Measurements from ENCODE around the gene ARPC5L.
"Not testable (repeated sequence)": the region's sequence is repeated elsewhere in the genome, so short reads cannot be mapped to it uniquely, and the experiment has no call there.

ARPC5L gene

DNA sequence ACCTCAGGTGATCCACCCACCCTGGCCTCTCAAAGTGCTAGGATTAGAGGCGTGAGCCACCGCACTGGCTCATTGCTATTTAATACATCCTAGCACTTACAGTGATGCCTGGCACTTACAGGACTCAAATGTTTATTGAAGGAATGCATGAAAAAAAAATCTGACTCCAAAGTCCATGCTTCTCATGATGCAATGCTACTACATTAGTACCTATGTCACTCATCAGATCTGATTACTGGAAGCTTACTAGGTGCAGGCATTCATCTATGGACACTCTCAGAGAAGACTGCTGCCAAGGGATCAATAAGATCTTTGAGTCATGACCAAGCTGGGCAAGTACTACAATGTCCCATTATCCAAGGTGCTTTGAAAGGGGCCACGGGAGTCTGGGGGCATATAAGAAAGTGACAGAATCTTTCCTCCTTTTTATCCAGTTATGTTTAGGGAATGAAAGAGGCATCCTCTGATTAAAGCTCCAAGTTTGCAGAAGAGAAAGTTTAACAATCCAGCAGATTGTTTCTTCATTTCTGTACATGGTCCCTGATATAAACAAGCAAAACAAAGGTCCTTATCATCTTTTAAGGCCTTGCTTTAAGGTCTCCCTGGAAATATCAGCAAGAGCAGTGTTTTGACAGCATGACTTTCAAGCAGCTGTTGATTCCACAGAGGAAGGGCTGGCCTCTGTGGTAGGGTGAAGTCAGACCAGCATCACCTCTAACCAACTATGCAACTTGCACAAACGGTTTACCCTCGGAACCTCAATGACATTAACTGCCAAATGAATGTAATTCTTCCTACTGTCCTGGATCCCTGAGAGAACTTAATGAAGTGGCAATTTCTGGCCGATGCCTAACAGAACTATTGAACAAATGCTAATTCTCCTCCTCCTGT lies 35.9 kb downstream of the ARPC5L start:
- peaks cover 45% of the 10 kb centered on the region for H3K36me3 Mint-ChIP-seq (ENCODE audit: insufficient read depth)

DNA sequence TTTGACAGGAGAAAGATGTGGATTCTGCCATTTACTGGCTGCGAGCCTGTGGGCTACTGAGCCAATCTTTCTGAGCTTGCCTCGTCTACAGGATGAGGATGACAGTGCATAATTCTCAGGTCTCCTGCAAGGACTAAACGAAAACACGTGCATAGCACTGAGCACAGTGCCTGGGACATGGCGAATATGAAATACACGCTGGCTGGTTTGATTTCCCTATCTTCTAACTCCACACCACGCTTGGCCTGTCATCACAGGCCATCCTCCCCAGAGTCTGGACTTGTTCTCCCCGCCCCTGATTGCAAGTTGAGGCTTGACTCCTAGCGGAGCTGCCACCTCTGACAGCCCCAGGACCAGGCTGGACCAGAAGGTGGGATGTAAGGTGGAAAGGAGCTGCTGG lies 37.9 kb downstream of the ARPC5L start:
- ATAC-seq (replicated peaks): no peak
- no peaks in the 10 kb centered on the region for H3K27me3 Mint-ChIP-seq
- peaks cover 5 to 10% of the 10 kb centered on the region in 2 donors for H3K4me1 Mint-ChIP-seq (ENCODE audit: low read depth in 2 of 2)
- H3K36me3 Mint-ChIP-seq (ENCODE audit: insufficient read depth): peaks cover 49% of the 10 kb centered on the region
- H3K9me3 Mint-ChIP-seq: no peaks in the 10 kb centered on the region
- H3K27ac Mint-ChIP-seq: no peak overlapping the region
- DNase-seq: no peak
- no peak overlapping the region for H3K4me3 Mint-ChIP-seq

More for the DNA sequence above, 35.9 kb downstream of the ARPC5L start:
- Mint-ChIP-seq H3K9me3 (no peaks in the 10 kb centered on the region), H3K27me3 (no peaks in the 10 kb centered on the region), H3K4me3 (no peak overlapping the region), H3K4me1 (ENCODE audit: low read depth in 2 of 2) (peaks cover 9 to 10% of the 10 kb centered on the region in 2 donors), H3K27ac (no peak overlapping the region)
- ATAC-seq (replicated peaks) (no peak), DNase-seq (no peak)

GRCh38 chr9:124906966-124907365 lies 45.0 kb downstream of the ARPC5L start:
- Mint-ChIP-seq H3K27me3 (no peaks in the 10 kb centered on the region), H3K4me3 (no peak overlapping the region), H3K27ac (peak overlapping the region in 1 of 2 donors; percentile 5), H3K36me3 (ENCODE audit: insufficient read depth) (peaks cover 34% of the 10 kb centered on the region), H3K9me3 (no peaks in the 10 kb centered on the region), H3K4me1 (ENCODE audit: low read depth in 2 of 2) (peaks cover 0 to 7% of the 10 kb centered on the region in 2 donors)
- DNase-seq: no peak
- ATAC-seq (replicated peaks): no peak

DNA sequence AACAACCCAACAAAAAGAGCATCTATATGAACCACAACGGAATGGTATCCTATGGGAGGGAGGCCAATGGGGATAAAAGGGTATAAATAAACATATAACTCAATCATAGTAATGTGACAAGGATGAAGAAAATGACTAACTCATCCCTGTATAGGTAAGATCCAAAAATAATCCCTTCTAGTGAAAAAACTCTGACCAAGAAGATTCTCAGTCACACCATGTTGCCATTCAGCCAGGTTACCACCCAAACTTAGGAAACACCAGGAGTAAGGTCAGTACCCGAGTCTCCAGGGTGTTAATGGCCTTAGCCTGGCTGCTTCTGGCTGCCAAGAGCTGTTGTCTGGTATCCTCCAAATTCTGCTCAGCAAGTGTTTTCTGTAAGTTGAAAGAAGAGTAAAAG lies 46.2 kb downstream of the ARPC5L start:
- Mint-ChIP-seq H3K4me1 (ENCODE audit: low read depth in 2 of 2) (peaks cover 0 to 7% of the 10 kb centered on the region in 2 donors), H3K36me3 (ENCODE audit: insufficient read depth) (peaks cover 26% of the 10 kb centered on the region), H3K27me3 (no peaks in the 10 kb centered on the region), H3K9me3 (no peaks in the 10 kb centered on the region), H3K27ac (peak overlapping the region; percentile 5 to 35), H3K4me3 (no peak overlapping the region)
- no peak for ATAC-seq (replicated peaks)
- no peak for DNase-seq

GRCh38 chr9:124911766-124912165 lies 49.8 kb downstream of the ARPC5L start:
- peaks cover 0 to 13% of the 10 kb centered on the region in 2 donors for H3K4me1 Mint-ChIP-seq (ENCODE audit: low read depth in 2 of 2)
- no peak for ATAC-seq (replicated peaks)
- H3K27ac Mint-ChIP-seq: peak overlapping the region in 1 of 2 donors; percentile 17
- no peaks in the 10 kb centered on the region for H3K9me3 Mint-ChIP-seq
- no peak overlapping the region for H3K4me3 Mint-ChIP-seq
- H3K27me3 Mint-ChIP-seq: no peaks in the 10 kb centered on the region
- peaks cover 16% of the 10 kb centered on the region for H3K36me3 Mint-ChIP-seq (ENCODE audit: insufficient read depth)
- DNase-seq: no peak

GRCh38 chr9:124913378-124913777 lies 51.4 kb downstream of the ARPC5L start:
- no peak overlapping the region for H3K4me3 Mint-ChIP-seq
- no peaks in the 10 kb centered on the region for H3K9me3 Mint-ChIP-seq
- H3K4me1 Mint-ChIP-seq (ENCODE audit: low read depth in 2 of 2): peaks cover 0 to 13% of the 10 kb centered on the region in 2 donors
- H3K36me3 Mint-ChIP-seq (ENCODE audit: insufficient read depth): peaks cover 16% of the 10 kb centered on the region
- H3K27me3 Mint-ChIP-seq: no peaks in the 10 kb centered on the region
- DNase-seq (no peak), ATAC-seq (replicated peaks) (no peak)
- peak overlapping the region in 1 of 2 donors; percentile 14 for H3K27ac Mint-ChIP-seq

GRCh38 chr9:124914753-124915405 lies 52.9 kb downstream of the ARPC5L start:
- DNase-seq (no peak), ATAC-seq (replicated peaks) (no peak)
- peaks cover 0 to 13% of the 10 kb centered on the region in 2 donors for H3K4me1 Mint-ChIP-seq (ENCODE audit: low read depth in 2 of 2)
- peaks cover 29% of the 10 kb centered on the region for H3K36me3 Mint-ChIP-seq (ENCODE audit: insufficient read depth)
- H3K27me3 Mint-ChIP-seq: no peaks in the 10 kb centered on the region
- H3K9me3 Mint-ChIP-seq: no peaks in the 10 kb centered on the region
- H3K27ac Mint-ChIP-seq: no peak overlapping the region
- no peak overlapping the region for H3K4me3 Mint-ChIP-seq

DNA sequence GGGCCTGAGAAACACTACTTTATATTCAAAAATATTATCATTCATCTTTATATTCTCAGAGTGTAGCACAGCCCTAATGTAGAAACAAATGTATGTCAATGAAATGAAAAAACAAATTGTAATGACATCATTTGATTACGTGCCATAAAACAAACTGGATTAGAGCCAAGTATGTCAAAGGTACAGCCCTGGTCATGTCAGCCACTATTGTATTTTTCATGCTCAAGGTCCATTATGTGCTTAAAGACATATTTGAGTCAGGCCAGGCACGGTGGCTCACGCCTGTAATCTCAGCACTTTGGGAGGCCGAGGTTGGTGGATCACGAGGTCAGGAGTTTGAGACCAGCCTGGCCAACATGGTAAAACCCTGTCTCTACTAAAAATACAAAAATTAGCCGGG lies 58.5 kb downstream of the ARPC5L start:
- H3K27ac Mint-ChIP-seq; H3K4me1 Mint-ChIP-seq (ENCODE audit: low read depth in 2 of 2); ATAC-seq (replicated peaks); DNase-seq; H3K4me3 Mint-ChIP-seq; H3K27me3 Mint-ChIP-seq; H3K9me3 Mint-ChIP-seq: not testable (repeated sequence)
- peaks cover 58% of the 10 kb centered on the region for H3K36me3 Mint-ChIP-seq (ENCODE audit: insufficient read depth)

Data from effector memory CD8-positive, alpha-beta T cell (primary cell).